Measurements from ENCODE around the gene TAOK1. TPM values are rescaled to one million over a fixed set of nuclear protein-coding genes. Genes with fewer than 3 reads are reported as not detected.

The TAOK1 gene
- total RNA-seq, 4 donors from 2014 or later: 27.5 to 92.4 (median 43.6) TPM

DNA sequence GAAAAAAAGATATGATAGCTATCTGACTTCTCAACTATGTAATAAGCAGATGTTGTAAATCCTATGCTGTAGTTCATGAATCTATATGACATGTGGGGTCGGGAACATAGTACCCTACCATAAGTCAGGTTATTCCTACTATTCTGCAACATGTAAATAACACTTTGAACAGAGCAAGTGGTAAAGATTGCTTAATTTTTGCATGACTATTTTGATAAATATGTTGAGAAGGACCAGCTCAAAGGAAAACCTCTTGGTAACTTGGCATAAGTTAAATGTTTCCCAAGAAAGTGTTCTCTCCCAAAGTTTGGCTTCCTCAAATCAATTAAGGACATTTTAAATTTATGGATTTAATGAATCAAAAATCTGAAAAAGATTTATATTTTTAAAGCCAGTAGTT, 114.5 kb downstream of the TAOK1 start:
- no peak for DNase-seq
- no peak overlapping the region for H3K27ac ChIP-seq
- no peaks in the 10 kb centered on the region for H3K4me1 ChIP-seq
- H3K36me3 ChIP-seq: peaks cover 0 to 38% (median 16%) of the 10 kb centered on the region in 4 donors
- in situ Hi-C loops (cut with MboI; ENCODE audit: low pct_ligation_motif_present in 1 of 4, low pct_unique_long_range_greater_than_20kb in 1 of 4, low sequenced_read_pairs in 3 of 4): no loop called here
- H3K4me3 ChIP-seq: no peak overlapping the region
- H3K27me3 ChIP-seq: no peaks in the 10 kb centered on the region
- TF ChIP-seq POLR2A (IDR thresholded peaks at IDR 0.05): no peak
- TF ChIP-seq, protein P1, sequence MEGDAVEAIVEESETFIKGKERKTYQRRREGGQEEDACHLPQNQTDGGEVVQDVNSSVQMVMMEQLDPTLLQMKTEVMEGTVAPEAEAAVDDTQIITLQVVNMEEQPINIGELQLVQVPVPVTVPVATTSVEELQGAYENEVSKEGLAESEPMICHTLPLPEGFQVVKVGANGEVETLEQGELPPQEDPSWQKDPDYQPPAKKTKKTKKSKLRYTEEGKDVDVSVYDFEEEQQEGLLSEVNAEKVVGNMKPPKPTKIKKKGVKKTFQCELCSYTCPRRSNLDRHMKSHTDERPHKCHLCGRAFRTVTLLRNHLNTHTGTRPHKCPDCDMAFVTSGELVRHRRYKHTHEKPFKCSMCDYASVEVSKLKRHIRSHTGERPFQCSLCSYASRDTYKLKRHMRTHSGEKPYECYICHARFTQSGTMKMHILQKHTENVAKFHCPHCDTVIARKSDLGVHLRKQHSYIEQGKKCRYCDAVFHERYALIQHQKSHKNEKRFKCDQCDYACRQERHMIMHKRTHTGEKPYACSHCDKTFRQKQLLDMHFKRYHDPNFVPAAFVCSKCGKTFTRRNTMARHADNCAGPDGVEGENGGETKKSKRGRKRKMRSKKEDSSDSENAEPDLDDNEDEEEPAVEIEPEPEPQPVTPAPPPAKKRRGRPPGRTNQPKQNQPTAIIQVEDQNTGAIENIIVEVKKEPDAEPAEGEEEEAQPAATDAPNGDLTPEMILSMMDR (IDR thresholded peaks at IDR 0.05): no peak
- no peak for TF ChIP-seq POLR2AphosphoS5 (IDR thresholded peaks at IDR 0.05)
- TF ChIP-seq EP300 (IDR thresholded peaks at IDR 0.05; ENCODE audit: low read depth): no peak
- intact Hi-C loops (cut with DNase I; ENCODE audit: low total_unique reads): no loop called here
- 83 to 92% methylated on average over 1 of the region's 1 CpG for WGBS, 2 donors (ENCODE audit: low coverage in 1 of 2)
- no peaks in the 10 kb centered on the region for H3K9me3 ChIP-seq

DNA sequence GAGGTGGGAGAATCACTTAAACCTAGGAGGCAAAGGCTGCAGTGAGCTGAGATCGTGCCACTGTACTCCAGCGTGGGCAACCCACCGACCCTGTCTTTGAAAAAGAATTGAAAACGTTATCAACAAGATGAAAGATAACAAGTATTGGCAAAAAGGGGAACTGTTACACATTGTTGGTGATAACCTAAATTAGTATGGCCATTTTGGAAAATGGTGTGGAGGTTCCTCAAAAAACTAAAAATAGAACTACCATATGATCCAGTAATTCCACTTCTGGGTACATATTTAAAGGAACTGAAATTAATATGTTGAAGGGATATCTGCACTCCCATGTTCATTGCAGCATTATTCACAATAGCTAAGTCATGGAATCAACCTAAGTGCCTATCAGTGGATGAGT, 115.7 kb downstream of the TAOK1 start:
- H3K27ac ChIP-seq: no peak overlapping the region
- TF ChIP-seq, protein P1 (IDR thresholded peaks at IDR 0.05): no peak
- TF ChIP-seq POLR2AphosphoS5 (IDR thresholded peaks at IDR 0.05): no peak
- no peak for TF ChIP-seq EP300 (IDR thresholded peaks at IDR 0.05; ENCODE audit: low read depth)
- TF ChIP-seq POLR2A (IDR thresholded peaks at IDR 0.05): no peak
- H3K4me1 ChIP-seq: no peaks in the 10 kb centered on the region
- no peak for DNase-seq
- no peaks in the 10 kb centered on the region for H3K9me3 ChIP-seq
- WGBS, 2 donors (ENCODE audit: low coverage in 1 of 2): 60 to 77% methylated on average over 1 to 4 of the region's 4 CpGs
- H3K36me3 ChIP-seq: peaks cover 0 to 47% (median 15%) of the 10 kb centered on the region in 4 donors
- no peak overlapping the region for H3K4me3 ChIP-seq
- in situ Hi-C loops (cut with MboI; ENCODE audit: low pct_ligation_motif_present in 1 of 4, low pct_unique_long_range_greater_than_20kb in 1 of 4, low sequenced_read_pairs in 3 of 4): no loop called here
- H3K27me3 ChIP-seq: no peaks in the 10 kb centered on the region
- intact Hi-C loops (cut with DNase I; ENCODE audit: low total_unique reads): no loop called here

DNA sequence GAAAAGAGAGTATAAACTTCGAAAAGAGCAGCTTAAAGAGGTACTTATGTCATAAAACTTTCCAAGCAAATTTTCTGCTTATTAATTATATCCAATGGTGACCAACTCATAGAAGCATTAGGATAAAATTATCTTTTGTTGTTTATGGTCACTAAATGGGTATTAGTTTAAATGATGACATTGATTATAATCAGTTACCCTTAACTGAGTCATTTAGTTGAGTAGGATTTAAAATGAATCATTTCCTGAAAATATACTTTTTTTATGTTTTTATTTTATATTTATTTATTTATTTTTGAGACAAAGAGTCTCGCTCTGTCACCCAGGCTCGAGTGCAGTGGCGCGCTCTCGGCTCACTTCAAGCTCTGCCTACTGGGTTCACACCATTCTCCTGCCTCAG, 120.8 kb downstream of the TAOK1 start:
- Histone ChIP-seq H3K4me3 (no peak overlapping the region), H3K36me3 (peaks cover 0 to 61% (median 22%) of the 10 kb centered on the region in 4 donors), H3K27ac (no peak overlapping the region), H3K9me3 (no peaks in the 10 kb centered on the region), H3K4me1 (no peaks in the 10 kb centered on the region), H3K27me3 (no peaks in the 10 kb centered on the region)
- TF ChIP-seq POLR2A (IDR thresholded peaks at IDR 0.05): no peak
- TF ChIP-seq, protein P1 (IDR thresholded peaks at IDR 0.05): no peak
- TF ChIP-seq EP300 (IDR thresholded peaks at IDR 0.05; ENCODE audit: low read depth): no peak
- TF ChIP-seq POLR2AphosphoS5 (IDR thresholded peaks at IDR 0.05): no peak
- in situ Hi-C loops (cut with MboI; ENCODE audit: low pct_ligation_motif_present in 1 of 4, low pct_unique_long_range_greater_than_20kb in 1 of 4, low sequenced_read_pairs in 3 of 4) (no loop called here), intact Hi-C loops (cut with DNase I; ENCODE audit: low total_unique reads) (no loop called here)
- 91 to 94% methylated on average over 6 of the region's 6 CpGs for WGBS, 2 donors (ENCODE audit: low coverage in 1 of 2)
- DNase-seq: no peak

DNA sequence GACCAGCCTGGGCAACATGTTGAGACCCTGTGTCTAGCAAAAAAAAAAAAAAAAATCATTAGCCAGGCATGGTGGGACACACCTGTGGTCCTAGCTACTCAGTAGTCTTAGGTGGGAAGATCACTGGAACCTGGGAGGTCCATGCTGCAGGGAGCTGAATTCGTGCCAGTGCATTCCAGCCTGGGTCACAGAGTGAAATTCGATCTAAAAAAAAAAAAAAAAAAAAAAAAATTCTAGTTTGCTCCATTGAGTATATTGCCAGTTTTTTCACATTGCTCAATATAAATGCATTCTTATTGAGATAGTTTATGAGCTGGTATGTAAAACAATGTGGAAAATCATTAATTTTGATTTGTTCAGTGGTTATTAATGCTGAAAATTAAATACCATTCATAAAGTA, 124.6 kb downstream of the TAOK1 start:
- Histone ChIP-seq H3K4me1 (no peaks in the 10 kb centered on the region), H3K27ac (no peak overlapping the region), H3K36me3 (peaks cover 0 to 75% (median 29%) of the 10 kb centered on the region in 4 donors), H3K4me3 (no peak overlapping the region), H3K27me3 (no peaks in the 10 kb centered on the region), H3K9me3 (no peaks in the 10 kb centered on the region)
- intact Hi-C loops (cut with DNase I; ENCODE audit: low total_unique reads): no loop called here
- TF ChIP-seq POLR2A (IDR thresholded peaks at IDR 0.05) (no peak), POLR2AphosphoS5 (IDR thresholded peaks at IDR 0.05) (no peak), EP300 (IDR thresholded peaks at IDR 0.05; ENCODE audit: low read depth) (no peak)
- TF ChIP-seq, protein P1 (IDR thresholded peaks at IDR 0.05): no peak
- in situ Hi-C loops (cut with MboI; ENCODE audit: low pct_ligation_motif_present in 1 of 4, low pct_unique_long_range_greater_than_20kb in 1 of 4, low sequenced_read_pairs in 3 of 4): no loop called here
- no peak for DNase-seq
- WGBS, 2 donors (ENCODE audit: low coverage in 1 of 2): 81 to 83% methylated on average over 1 to 2 of the region's 2 CpGs
